Measurements from ENCODE around the gene PKN1.

- TF ChIP-seq CTCF (conservative IDR thresholded peaks at IDR 0.05; ENCODE audit: low read depth, low read length) (no peak), POLR2A (IDR thresholded peaks at IDR 0.05; ENCODE audit: low read depth, low read length) (no peak), MXI1 (IDR thresholded peaks at IDR 0.05; ENCODE audit: borderline replicate concordance, low read depth, low read length) (no peak), RCOR1 (IDR thresholded peaks at IDR 0.05; ENCODE audit: insufficient replicate concordance, low read length) (no peak), FOS (IDR thresholded peaks at IDR 0.05; ENCODE audit: low read depth, low read length) (no peak), SMC3 (IDR thresholded peaks at IDR 0.05; ENCODE audit: low read depth, low read length) (no peak), RFX5 (IDR thresholded peaks at IDR 0.05; ENCODE audit: low read depth, low read length) (no peak), MAZ (IDR thresholded peaks at IDR 0.05; ENCODE audit: borderline replicate concordance, low read depth, low read length) (no peak), MAFK (IDR thresholded peaks at IDR 0.05; ENCODE audit: low read depth, low read length) (no peak), ELK1 (IDR thresholded peaks at IDR 0.05; ENCODE audit: borderline replicate concordance, low read depth, low read length) (no peak)
These were observed 16.2 kb downstream of the PKN1 start for GRCh38 chr19:14449321-14449720.

Measured in IMR-90 (cell line).